ENCODE data around the gene CDKN2A. TPM values are rescaled to one million over a fixed set of nuclear protein-coding genes. Genes with fewer than 3 reads are reported as not detected.
A peak's percentile ranks its signal among the peaks of the same experiment; 100 is the strongest.

CDKN2A gene
- polyA plus RNA-seq, 1 experiment, result 20.0 TPM

DNA sequence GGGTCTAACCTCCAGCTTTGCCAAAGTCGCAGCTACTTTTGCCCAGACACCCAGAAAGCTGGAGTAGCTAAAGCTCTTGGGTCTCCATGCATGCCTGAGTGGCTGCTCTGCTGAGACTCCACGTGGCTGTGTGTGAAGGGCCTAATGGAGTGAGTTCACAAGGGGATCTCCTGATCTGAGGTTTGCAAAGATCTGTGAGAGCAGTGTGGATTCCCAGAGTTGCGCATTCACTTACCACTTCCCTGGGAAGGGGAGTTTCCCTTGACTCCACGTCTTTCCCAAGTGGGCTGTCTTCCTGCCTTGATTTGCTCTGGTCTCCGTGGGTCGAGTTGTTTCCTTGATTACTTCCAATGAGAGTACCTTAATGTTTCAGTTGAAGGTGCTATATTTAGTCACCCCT lies 32.5 kb upstream of the CDKN2A start:
- CTCF ChIA-PET, result interaction anchor here (1.6 to 5.6 kb wide), 2 partner anchors 10 to 17 kb away, joined by 3 to 38 read pairs; partner anchors contain the start of gene CDKN2B

DNA sequence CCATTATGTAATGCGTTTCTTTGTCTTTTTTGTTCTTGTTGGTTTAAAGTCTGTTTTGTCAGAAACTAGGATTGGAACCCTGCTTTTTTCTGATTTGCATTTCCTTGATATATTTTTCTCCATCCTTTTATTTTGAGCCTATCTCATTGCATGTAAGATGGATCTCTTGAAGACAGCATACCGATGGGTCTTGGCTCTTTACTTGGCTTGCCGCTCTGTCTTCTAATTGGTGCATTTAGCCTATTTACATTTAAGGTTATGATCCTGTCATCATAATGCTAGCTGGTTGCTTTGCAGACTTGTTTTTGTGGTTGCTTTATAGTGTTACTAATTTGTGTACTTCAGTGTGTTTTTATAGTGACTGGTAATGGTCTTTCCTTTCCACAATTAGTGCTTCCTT lies 28.2 kb upstream of the CDKN2A start:
- CTCF ChIA-PET, result interaction anchor here (5.6 kb wide), 1 partner anchor 13 kb away, joined by 38 read pairs; the partner anchor contains the start of gene CDKN2B

More for the DNA sequence above, 32.5 kb upstream of the CDKN2A start:
- TF ChIP-seq, protein P1, sequence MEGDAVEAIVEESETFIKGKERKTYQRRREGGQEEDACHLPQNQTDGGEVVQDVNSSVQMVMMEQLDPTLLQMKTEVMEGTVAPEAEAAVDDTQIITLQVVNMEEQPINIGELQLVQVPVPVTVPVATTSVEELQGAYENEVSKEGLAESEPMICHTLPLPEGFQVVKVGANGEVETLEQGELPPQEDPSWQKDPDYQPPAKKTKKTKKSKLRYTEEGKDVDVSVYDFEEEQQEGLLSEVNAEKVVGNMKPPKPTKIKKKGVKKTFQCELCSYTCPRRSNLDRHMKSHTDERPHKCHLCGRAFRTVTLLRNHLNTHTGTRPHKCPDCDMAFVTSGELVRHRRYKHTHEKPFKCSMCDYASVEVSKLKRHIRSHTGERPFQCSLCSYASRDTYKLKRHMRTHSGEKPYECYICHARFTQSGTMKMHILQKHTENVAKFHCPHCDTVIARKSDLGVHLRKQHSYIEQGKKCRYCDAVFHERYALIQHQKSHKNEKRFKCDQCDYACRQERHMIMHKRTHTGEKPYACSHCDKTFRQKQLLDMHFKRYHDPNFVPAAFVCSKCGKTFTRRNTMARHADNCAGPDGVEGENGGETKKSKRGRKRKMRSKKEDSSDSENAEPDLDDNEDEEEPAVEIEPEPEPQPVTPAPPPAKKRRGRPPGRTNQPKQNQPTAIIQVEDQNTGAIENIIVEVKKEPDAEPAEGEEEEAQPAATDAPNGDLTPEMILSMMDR (IDR thresholded peaks at IDR 0.05; ENCODE audit: insufficient read depth, low read depth, low read length), result no peak
- no peak overlapping the region for H3K4me3 ChIP-seq (ENCODE audit: low read depth, low read length)
- H3K36me3 ChIP-seq (ENCODE audit: control insufficient read depth, insufficient read depth, low read length), result no peaks in the 10 kb centered on the region; the same call in 1 of the 2 replicates
- DNase-seq (ENCODE audit: low read depth), result no peak
- POLR2A ChIA-PET, result no interaction called here
- H3K27me3 ChIP-seq (ENCODE audit: control insufficient read depth, insufficient read depth, low read length), result no peaks in the 10 kb centered on the region

DNA sequence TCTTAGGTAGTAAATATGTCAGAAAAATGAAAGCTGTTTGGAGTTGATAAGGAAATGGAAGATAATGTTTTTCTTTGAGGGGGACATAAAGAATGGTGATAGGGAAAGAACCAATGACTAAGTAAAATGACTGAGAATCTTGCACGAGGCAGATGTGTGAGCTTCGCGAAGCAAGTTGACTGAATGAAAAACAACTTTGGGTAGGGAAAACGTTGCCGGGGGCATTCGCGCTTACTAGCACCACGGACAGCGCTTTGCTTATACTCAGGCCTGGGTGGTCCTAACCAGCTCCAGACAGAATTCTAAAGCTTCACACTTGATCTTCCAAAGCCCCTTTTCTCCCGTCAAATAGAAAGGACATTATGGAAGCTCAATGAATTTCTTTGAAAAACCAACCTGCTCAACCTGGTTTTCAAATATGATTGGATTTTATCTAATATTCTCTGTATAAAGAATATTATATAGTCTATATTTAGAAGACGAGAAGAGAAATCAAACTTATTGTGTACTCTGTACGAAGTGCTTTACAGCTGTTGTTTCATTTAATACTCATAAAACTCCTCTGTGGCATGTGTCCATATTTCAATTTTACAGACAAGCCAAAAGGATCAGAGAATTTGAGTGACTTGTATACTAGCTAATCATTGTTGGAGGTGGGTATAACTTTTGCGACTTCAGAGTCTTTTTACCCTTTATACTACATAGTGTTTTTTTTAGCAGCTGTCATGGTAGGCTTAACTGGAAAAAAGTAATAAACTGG lies 16.9 kb upstream of the CDKN2A start:
- POLR2A ChIA-PET, result no interaction called here
- no peaks in the 10 kb centered on the region for H3K36me3 ChIP-seq (ENCODE audit: control insufficient read depth, insufficient read depth, low read length)
- H3K27me3 ChIP-seq (ENCODE audit: control insufficient read depth, insufficient read depth, low read length), result no peaks in the 10 kb centered on the region
- no peak overlapping the region for H3K4me3 ChIP-seq (ENCODE audit: low read depth, low read length)
- CTCF ChIA-PET, result interaction anchor here (0.7 to 5.8 kb wide), 7 partner anchors 14 to 233 kb away, joined by 3 to 95 read pairs (median 6); no protein-coding TSS in a partner anchor
- TF ChIP-seq, protein P1 (IDR thresholded peaks at IDR 0.05; ENCODE audit: insufficient read depth, low read depth, low read length), result no peak
- DNase-seq (ENCODE audit: low read depth), result no peak

More for the DNA sequence above, 28.2 kb upstream of the CDKN2A start:
- TF ChIP-seq, protein P1 (IDR thresholded peaks at IDR 0.05; ENCODE audit: insufficient read depth, low read depth, low read length), result no peak
- Histone ChIP-seq H3K4me3 (ENCODE audit: low read depth, low read length) (no peak overlapping the region), H3K27me3 (ENCODE audit: control insufficient read depth, insufficient read depth, low read length) (no peaks in the 10 kb centered on the region), H3K36me3 (ENCODE audit: control insufficient read depth, insufficient read depth, low read length) (no peaks in the 10 kb centered on the region; the same call in 1 of the 2 replicates)
- DNase-seq (ENCODE audit: low read depth), result no peak
- POLR2A ChIA-PET, result no interaction called here

DNA sequence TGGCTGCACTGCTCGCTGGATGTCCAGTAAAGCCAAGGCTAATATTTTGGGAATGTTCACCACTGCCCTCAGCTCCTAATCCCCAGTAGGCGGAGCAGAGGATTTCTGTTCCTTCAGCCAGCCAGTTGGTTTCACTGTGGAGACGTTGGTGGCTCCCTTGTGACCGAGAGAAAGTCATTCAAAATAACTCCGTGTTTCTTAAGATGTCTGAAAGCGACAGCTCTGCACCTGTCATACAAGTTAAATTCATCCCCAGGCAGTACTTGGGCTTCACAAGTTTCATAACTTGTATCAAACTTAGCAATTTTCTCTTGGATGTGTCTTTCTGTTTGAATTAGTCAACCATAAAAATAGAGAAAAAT lies 15.3 kb upstream of the CDKN2A start:
- ChIA-PET CTCF (interaction anchor here (0.8 to 5.8 kb wide), 40 partner anchors 8 to 234 kb away, joined by 3 to 95 read pairs (median 7); partner anchors contain the start of genes CDKN2A, CDKN2B-AS1 and MTAP), POLR2A (interaction anchor here (0.6 to 1.4 kb wide), 4 partner anchors 23 to 544 kb away, joined by 3 to 6 read pairs (median 3); no protein-coding TSS in a partner anchor)
- TF ChIP-seq, protein P1 (IDR thresholded peaks at IDR 0.05; ENCODE audit: insufficient read depth, low read depth, low read length), result peak; percentile 55
- no peaks in the 10 kb centered on the region for H3K27me3 ChIP-seq (ENCODE audit: control insufficient read depth, insufficient read depth, low read length)
- H3K4me3 ChIP-seq (ENCODE audit: low read depth, low read length), result peak overlapping the region; percentile 94
- H3K36me3 ChIP-seq (ENCODE audit: control insufficient read depth, insufficient read depth, low read length), result no peaks in the 10 kb centered on the region
- DNase-seq (ENCODE audit: low read depth), result no peak

Data from BJ (cell line).